Measurements from ENCODE around the gene AMIGO1. TPM values are rescaled to one million over a fixed set of nuclear protein-coding genes. Genes with fewer than 3 reads are reported as not detected.

The AMIGO1 gene
- total and polyA plus RNA-seq, 11 donors = 4.6 to 19.1 (median 13.4) TPM

DNA sequence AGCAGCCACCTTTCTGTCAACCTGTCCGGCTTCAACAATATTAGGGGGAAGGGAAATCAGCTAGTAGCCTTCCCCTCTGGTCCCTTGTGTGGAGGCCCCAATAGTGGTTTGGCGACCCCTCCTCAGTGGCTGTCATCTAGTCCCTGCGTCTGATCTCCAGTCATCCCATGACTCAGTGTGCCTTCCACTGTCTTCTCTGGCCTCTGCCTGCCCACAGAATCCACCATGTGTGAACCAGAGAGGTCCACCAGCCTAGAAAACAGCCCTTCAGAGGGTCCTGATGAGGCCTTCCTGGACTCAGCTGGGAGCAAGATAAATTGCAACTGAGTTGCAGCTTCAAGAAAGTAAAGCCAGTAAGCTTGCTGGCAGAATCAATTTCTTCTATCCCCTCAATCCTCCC, 29.6 kb downstream of the AMIGO1 start:
- intact Hi-C loops (cut with DNase I) = loop anchor here in 6 of 10 donors (5.0 kb wide), 2 partner anchors 48 to 53 kb away; partner anchors contain the start of gene PSMA5 (in 5 of the 6)
- 81 to 93% (median 89%) methylated on average over 3 of the region's 3 CpGs for WGBS, 4 donors
- peaks cover 0 to 22% (median 13%) of the 10 kb centered on the region in 12 donors for H3K4me1 ChIP-seq
- no peak overlapping the region for H3K4me3 ChIP-seq
- H3K27ac ChIP-seq = no peak overlapping the region
- H3K36me3 ChIP-seq = peaks cover 0 to 27% (median 10%) of the 10 kb centered on the region in 9 donors
- H3K27me3 ChIP-seq = peaks cover 0 to 3% (median 0%) of the 10 kb centered on the region in 9 donors
- DNase-seq (no peak), ATAC-seq (no peak)
- TF ChIP-seq POLR2A (IDR thresholded peaks at IDR 0.05) = no peak
- TF ChIP-seq, protein P1, sequence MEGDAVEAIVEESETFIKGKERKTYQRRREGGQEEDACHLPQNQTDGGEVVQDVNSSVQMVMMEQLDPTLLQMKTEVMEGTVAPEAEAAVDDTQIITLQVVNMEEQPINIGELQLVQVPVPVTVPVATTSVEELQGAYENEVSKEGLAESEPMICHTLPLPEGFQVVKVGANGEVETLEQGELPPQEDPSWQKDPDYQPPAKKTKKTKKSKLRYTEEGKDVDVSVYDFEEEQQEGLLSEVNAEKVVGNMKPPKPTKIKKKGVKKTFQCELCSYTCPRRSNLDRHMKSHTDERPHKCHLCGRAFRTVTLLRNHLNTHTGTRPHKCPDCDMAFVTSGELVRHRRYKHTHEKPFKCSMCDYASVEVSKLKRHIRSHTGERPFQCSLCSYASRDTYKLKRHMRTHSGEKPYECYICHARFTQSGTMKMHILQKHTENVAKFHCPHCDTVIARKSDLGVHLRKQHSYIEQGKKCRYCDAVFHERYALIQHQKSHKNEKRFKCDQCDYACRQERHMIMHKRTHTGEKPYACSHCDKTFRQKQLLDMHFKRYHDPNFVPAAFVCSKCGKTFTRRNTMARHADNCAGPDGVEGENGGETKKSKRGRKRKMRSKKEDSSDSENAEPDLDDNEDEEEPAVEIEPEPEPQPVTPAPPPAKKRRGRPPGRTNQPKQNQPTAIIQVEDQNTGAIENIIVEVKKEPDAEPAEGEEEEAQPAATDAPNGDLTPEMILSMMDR (IDR thresholded peaks at IDR 0.05) = no peak
- H3K9me3 ChIP-seq = no peaks in the 10 kb centered on the region

DNA sequence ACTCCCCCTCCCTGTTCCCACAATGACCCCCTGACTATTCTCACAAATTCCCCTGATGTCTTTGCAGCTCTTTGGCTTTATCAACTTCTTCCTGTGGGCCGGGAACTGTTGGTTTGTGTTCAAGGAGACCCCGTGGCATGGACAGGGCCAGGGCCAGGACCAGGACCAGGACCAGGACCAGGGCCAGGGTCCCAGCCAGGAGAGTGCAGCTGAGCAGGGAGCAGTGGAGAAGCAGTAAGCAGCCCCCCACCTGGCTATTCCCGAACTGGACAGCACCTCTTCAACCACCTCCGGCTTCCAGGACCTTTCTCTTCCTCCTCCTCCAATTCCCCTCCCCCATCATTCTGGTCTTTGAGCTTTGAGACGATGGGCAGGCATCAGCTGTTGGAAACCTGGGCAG, 30.2 kb downstream of the AMIGO1 start:
- Histone ChIP-seq H3K4me3 (no peak overlapping the region), H3K27ac (no peak overlapping the region), H3K27me3 (peaks cover 0 to 3% (median 0%) of the 10 kb centered on the region in 9 donors), H3K4me1 (peaks cover 0 to 21% (median 8%) of the 10 kb centered on the region in 12 donors), H3K36me3 (peaks cover 0 to 27% (median 10%) of the 10 kb centered on the region in 9 donors), H3K9me3 (no peaks in the 10 kb centered on the region)
- DNase-seq (peak in 1 of 5 donors; percentile 16), ATAC-seq (no peak)
- WGBS, 4 donors = 67 to 75% (median 70%) methylated on average over 5 of the region's 5 CpGs
- TF ChIP-seq, protein P1 (IDR thresholded peaks at IDR 0.05) = no peak
- TF ChIP-seq POLR2A (IDR thresholded peaks at IDR 0.05) = no peak
- intact Hi-C loops (cut with DNase I) = no loop called here

DNA sequence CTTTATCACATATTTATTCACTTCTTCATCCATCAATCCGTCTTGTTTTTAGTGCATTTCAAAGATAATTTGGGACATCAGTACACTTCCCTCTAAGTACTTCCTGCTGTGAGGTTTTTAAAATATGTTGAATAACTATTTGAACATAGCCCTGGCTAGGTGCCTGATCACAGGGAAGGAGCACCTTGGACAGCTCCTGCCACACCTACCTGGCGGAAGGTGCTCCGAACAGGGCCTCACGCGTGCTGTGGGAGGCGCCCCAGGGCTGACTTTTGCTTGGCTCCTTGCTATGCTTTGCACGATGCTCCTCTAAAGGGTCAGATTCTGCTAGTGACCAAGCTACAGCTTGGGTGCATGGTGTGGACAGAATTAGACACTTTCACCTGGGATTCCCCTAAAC, 30.7 kb downstream of the AMIGO1 start:
- intact Hi-C loops (cut with DNase I) = no loop called here
- DNase-seq = peak in 1 of 5 donors; percentile 10
- WGBS, 4 donors = 46 to 54% (median 51%) methylated on average over 7 of the region's 7 CpGs
- TF ChIP-seq POLR2A (IDR thresholded peaks at IDR 0.05) = no peak
- TF ChIP-seq, protein P1 (IDR thresholded peaks at IDR 0.05) = no peak
- Histone ChIP-seq H3K4me3 (no peak overlapping the region), H3K27me3 (peaks cover 0 to 3% (median 0%) of the 10 kb centered on the region in 9 donors), H3K27ac (no peak overlapping the region), H3K4me1 (peaks cover 0 to 22% (median 7%) of the 10 kb centered on the region in 12 donors), H3K9me3 (no peaks in the 10 kb centered on the region), H3K36me3 (peaks cover 0 to 27% (median 10%) of the 10 kb centered on the region in 9 donors)
- no peak for ATAC-seq

DNA sequence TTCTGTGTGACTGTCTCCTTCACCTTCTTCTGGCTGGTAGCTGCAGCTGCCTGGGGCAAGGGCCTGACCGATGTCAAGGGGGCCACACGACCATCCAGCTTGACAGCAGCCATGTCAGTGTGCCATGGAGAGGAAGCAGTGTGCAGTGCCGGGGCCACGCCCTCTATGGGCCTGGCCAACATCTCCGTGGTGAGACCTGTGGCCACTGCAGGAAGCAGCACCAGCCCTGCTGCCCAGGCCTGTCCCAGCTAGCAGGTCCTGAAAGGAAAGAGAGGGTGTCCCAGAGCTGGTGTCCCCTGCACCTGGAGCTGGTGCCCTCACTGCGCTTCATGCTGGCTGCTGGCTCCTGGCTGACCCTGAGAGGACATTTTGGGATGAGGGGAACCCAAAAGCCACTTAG, 31.7 kb downstream of the AMIGO1 start:
- no peak overlapping the region for H3K27ac ChIP-seq

More for the DNA sequence above, 31.7 kb downstream of the AMIGO1 start:
- no peak overlapping the region for H3K4me3 ChIP-seq
- no peaks in the 10 kb centered on the region for H3K9me3 ChIP-seq
- H3K36me3 ChIP-seq = peaks cover 0 to 27% (median 10%) of the 10 kb centered on the region in 9 donors
- peaks cover 0 to 5% (median 0%) of the 10 kb centered on the region in 9 donors for H3K27me3 ChIP-seq
- TF ChIP-seq, protein P1 (IDR thresholded peaks at IDR 0.05) = no peak
- TF ChIP-seq POLR2A (IDR thresholded peaks at IDR 0.05) = no peak
- peaks cover under 1 to 23% (median 5%) of the 10 kb centered on the region in 12 donors for H3K4me1 ChIP-seq
- 65 to 83% (median 78%) methylated on average over 3 to 6 of the region's 6 CpGs for WGBS, 4 donors
- intact Hi-C loops (cut with DNase I) = no loop called here
- ATAC-seq (peak in 1 of 4 donors; percentile 17), DNase-seq (peak in 1 of 5 donors; percentile 9)

Measured in heart left ventricle (tissue), 16 donors.